Lower leg skin (tissue), 3 donors: ENCODE data around the gene MAP4.

Experiments used
- CTCF ChIP-seq, 3 donors: fragments of 450-650 bp; IDR thresholded peaks; one replicate each; pipeline ENCODE4 v1.5.1; 2016; ENCODE audit warnings: antibody characterized with exemption in 3 of 3, mild to moderate bottlenecking in 3 of 3, moderate library complexity in 2 of 3
- POLR2A ChIP-seq, 2 donors: fragments of 450-650 bp; IDR thresholded peaks; one replicate each; pipeline ENCODE4 v1.6.1; 2016 to 2017; ENCODE audit warnings: antibody characterized with exemption in 2 of 2, mild to moderate bottlenecking in 1 of 2, moderate library complexity in 1 of 2

GRCh38 chr3:48042071-48042760 is 26.0 kb upstream of the MAP4 start:
- TF ChIP-seq CTCF (IDR thresholded peaks at IDR 0.05) (no peak), POLR2A (IDR thresholded peaks at IDR 0.05) (no peak)
